ENCODE results near the gene ZBTB34. TPM values are rescaled to one million over a fixed set of nuclear protein-coding genes. Genes with fewer than 3 reads are reported as not detected.

The ZBTB34 gene
- total and polyA plus RNA-seq, 9 of the 15 experiments (the other 6 are each of a cell fraction or from before 2014, with no cell fraction given): 2.7 to 15.6 (median 9.8) TPM

DNA sequence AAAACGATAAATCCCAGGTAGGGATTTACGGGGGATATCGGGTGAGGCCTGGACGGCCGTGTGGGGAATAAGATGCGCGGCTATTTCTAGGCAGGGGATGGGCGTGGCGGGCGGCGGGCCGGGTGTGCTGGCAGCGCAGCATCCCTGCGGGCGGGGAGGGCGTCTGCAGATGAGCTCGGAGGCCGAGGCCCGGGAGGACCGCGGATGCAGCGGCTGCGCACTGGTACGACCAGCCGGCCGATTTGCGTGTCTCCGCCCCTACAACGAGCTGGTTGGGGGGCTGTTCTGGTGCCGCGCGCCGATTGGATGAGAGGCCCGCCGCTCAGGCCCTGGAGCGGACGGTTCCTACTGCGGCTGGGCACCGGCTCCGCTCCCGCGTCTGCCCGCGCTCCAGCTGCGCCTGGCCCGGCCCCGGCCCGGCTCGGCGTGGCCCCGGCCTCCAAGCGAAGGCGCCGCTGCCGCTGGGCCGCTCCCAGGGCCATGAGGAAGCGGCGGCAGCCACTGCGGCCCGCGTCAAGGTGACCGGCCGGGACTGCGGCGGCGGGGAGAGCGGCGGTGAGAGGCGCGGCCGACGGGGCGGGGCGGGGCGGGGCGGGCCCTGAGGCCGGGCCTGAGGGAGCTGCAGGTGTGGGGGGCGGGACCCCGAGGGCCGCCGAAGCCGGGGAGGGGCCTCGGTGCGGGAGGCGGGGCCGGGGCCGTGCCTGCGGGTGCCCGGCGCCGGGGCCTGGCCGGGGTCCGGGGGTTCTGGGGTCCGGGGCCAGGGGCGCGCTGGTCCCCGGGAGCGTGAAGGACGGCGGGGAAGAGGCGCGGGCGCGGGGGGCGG is 54.2 kb downstream of the ZBTB34 start, which contains the start of gene RALGPS1 (continued):
- no peak for TF ChIP-seq ZNF551 (CRISPR knock-in tag; IDR thresholded peaks at IDR 0.05)
- no peak for TF ChIP-seq ZNF431 (CRISPR knock-in tag; IDR thresholded peaks at IDR 0.05)
- TF ChIP-seq, protein P1, sequence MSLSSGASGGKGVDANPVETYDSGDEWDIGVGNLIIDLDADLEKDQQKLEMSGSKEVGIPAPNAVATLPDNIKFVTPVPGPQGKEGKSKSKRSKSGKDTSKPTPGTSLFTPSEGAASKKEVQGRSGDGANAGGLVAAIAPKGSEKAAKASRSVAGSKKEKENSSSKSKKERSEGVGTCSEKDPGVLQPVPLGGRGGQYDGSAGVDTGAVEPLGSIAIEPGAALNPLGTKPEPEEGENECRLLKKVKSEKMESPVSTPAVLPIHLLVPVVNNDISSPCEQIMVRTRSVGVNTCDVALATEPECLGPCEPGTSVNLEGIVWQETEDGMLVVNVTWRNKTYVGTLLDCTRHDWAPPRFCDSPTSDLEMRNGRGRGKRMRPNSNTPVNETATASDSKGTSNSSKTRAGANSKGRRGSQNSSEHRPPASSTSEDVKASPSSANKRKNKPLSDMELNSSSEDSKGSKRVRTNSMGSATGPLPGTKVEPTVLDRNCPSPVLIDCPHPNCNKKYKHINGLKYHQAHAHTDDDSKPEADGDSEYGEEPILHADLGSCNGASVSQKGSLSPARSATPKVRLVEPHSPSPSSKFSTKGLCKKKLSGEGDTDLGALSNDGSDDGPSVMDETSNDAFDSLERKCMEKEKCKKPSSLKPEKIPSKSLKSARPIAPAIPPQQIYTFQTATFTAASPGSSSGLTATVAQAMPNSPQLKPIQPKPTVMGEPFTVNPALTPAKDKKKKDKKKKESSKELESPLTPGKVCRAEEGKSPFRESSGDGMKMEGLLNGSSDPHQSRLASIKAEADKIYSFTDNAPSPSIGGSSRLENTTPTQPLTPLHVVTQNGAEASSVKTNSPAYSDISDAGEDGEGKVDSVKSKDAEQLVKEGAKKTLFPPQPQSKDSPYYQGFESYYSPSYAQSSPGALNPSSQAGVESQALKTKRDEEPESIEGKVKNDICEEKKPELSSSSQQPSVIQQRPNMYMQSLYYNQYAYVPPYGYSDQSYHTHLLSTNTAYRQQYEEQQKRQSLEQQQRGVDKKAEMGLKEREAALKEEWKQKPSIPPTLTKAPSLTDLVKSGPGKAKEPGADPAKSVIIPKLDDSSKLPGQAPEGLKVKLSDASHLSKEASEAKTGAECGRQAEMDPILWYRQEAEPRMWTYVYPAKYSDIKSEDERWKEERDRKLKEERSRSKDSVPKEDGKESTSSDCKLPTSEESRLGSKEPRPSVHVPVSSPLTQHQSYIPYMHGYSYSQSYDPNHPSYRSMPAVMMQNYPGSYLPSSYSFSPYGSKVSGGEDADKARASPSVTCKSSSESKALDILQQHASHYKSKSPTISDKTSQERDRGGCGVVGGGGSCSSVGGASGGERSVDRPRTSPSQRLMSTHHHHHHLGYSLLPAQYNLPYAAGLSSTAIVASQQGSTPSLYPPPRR (CRISPR knock-in tag; IDR thresholded peaks at IDR 0.05; ENCODE audit: borderline replicate concordance): no peak
- peak; percentile 60 for TF ChIP-seq NFYB (IDR thresholded peaks at IDR 0.05; ENCODE audit: extremely low read depth, insufficient read length)
- TF ChIP-seq OTX1 (CRISPR knock-in tag; IDR thresholded peaks at IDR 0.05): no peak
- no peak for TF ChIP-seq SAP30 (IDR thresholded peaks at IDR 0.05; ENCODE audit: borderline replicate concordance, insufficient read depth, low read depth, low read length, poor library complexity, severe bottlenecking)
- peak; percentile 70; the same call in 1 of the 2 replicates for TF ChIP-seq CREM (IDR thresholded peaks at IDR 0.05; ENCODE audit: low read depth)
- no peak for TF ChIP-seq ELF1 (tag; IDR thresholded peaks at IDR 0.05)
- TF ChIP-seq FOXJ3 (CRISPR knock-in tag; IDR thresholded peaks at IDR 0.05): no peak
- TF ChIP-seq ZNF766 (CRISPR knock-in tag; conservative IDR thresholded peaks at IDR 0.05): no peak
- peak in 1 of 2 experiments; percentile 64; a peak in 2 of 4 replicates for TF ChIP-seq MAZ (CRISPR knock-in tag; conservative IDR thresholded peaks at IDR 0.05 in 1 of 2, IDR thresholded peaks at IDR 0.05 in 1 of 2)
- TF ChIP-seq SMC3 (conservative IDR thresholded peaks at IDR 0.05; ENCODE audit: insufficient read depth, low read depth, low read length): no peak
- TF ChIP-seq, protein P2, sequence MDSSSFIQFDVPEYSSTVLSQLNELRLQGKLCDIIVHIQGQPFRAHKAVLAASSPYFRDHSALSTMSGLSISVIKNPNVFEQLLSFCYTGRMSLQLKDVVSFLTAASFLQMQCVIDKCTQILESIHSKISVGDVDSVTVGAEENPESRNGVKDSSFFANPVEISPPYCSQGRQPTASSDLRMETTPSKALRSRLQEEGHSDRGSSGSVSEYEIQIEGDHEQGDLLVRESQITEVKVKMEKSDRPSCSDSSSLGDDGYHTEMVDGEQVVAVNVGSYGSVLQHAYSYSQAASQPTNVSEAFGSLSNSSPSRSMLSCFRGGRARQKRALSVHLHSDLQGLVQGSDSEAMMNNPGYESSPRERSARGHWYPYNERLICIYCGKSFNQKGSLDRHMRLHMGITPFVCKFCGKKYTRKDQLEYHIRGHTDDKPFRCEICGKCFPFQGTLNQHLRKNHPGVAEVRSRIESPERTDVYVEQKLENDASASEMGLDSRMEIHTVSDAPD (CRISPR knock-in tag; IDR thresholded peaks at IDR 0.05): no peak
- no peak for TF ChIP-seq BRD9 (IDR thresholded peaks at IDR 0.05; ENCODE audit: low read depth, partially characterized antibody)
- TF ChIP-seq HDGF (IDR thresholded peaks at IDR 0.05): no peak
- no peak for TF ChIP-seq SAFB (IDR thresholded peaks at IDR 0.05; ENCODE audit: borderline replicate concordance, low read depth, low read length)
- TF ChIP-seq, protein P3, sequence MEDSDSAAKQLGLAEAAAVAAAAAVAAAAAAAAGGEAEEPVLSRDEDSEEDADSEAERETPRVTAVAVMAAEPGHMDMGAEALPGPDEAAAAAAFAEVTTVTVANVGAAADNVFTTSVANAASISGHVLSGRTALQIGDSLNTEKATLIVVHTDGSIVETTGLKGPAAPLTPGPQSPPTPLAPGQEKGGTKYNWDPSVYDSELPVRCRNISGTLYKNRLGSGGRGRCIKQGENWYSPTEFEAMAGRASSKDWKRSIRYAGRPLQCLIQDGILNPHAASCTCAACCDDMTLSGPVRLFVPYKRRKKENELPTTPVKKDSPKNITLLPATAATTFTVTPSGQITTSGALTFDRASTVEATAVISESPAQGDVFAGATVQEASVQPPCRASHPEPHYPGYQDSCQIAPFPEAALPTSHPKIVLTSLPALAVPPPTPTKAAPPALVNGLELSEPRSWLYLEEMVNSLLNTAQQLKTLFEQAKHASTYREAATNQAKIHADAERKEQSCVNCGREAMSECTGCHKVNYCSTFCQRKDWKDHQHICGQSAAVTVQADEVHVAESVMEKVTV (CRISPR knock-in tag; IDR thresholded peaks at IDR 0.05): no peak
- TF ChIP-seq RFX1 (IDR thresholded peaks at IDR 0.05): no peak

All from K562 (cell line).